ENCODE measurements around the gene PLEKHG3. TPM values are rescaled to one million over a fixed set of nuclear protein-coding genes. Genes with fewer than 3 reads are reported as not detected.

The PLEKHG3 gene
- total and polyA plus RNA-seq, 4 donors, result 32.1 to 53.9 (median 42.2) TPM

- H3K27me3 ChIP-seq (ENCODE audit: control insufficient read depth, insufficient read depth, low read length), result no peaks in the 10 kb centered on the region
- no peak overlapping the region for H3K27ac ChIP-seq (ENCODE audit: low read depth, low read length)
- no peaks in the 10 kb centered on the region for H3K9me3 ChIP-seq (ENCODE audit: control insufficient read depth, insufficient read depth, low read length)
- H3K36me3 ChIP-seq (ENCODE audit: control insufficient read depth, insufficient read depth, low read length), result peaks cover 47% of the 10 kb centered on the region
- no peak for DNase-seq (ENCODE audit: low read depth in 4 of 6, low spot score in 6 of 6)
- H3K4me1 ChIP-seq (ENCODE audit: control insufficient read depth, insufficient read depth, low read length), result peaks cover 5% of the 10 kb centered on the region
- H3K4me3 ChIP-seq (ENCODE audit: low read depth, low read length), result no peak overlapping the region
- 98% methylated on average over 5 of the region's 9 CpGs for WGBS (ENCODE audit: insufficient coverage)
These were observed 79.8 kb downstream of the PLEKHG3 start for GRCh38 chr14:64784006-64784405.

GRCh38 chr14:64786296-64787149, 82.3 kb downstream of the PLEKHG3 start:
- H3K9me3 ChIP-seq (ENCODE audit: control insufficient read depth, insufficient read depth, low read length), result no peaks in the 10 kb centered on the region
- DNase-seq (ENCODE audit: low read depth in 4 of 6, low spot score in 6 of 6), result no peak
- H3K4me3 ChIP-seq (ENCODE audit: low read depth, low read length), result no peak overlapping the region
- 95% methylated on average over 24 of the region's 24 CpGs for WGBS (ENCODE audit: insufficient coverage)
- H3K27me3 ChIP-seq (ENCODE audit: control insufficient read depth, insufficient read depth, low read length), result no peaks in the 10 kb centered on the region
- H3K4me1 ChIP-seq (ENCODE audit: control insufficient read depth, insufficient read depth, low read length), result peaks cover 11% of the 10 kb centered on the region
- peaks cover 47% of the 10 kb centered on the region for H3K36me3 ChIP-seq (ENCODE audit: control insufficient read depth, insufficient read depth, low read length)
- no peak overlapping the region for H3K27ac ChIP-seq (ENCODE audit: low read depth, low read length)

GRCh38 chr14:64787619-64788018, 83.4 kb downstream of the PLEKHG3 start:
- Histone ChIP-seq H3K27me3 (ENCODE audit: control insufficient read depth, insufficient read depth, low read length) (no peaks in the 10 kb centered on the region), H3K4me1 (ENCODE audit: control insufficient read depth, insufficient read depth, low read length) (peaks cover 11% of the 10 kb centered on the region), H3K4me3 (ENCODE audit: low read depth, low read length) (no peak overlapping the region), H3K9me3 (ENCODE audit: control insufficient read depth, insufficient read depth, low read length) (no peaks in the 10 kb centered on the region), H3K36me3 (ENCODE audit: control insufficient read depth, insufficient read depth, low read length) (peaks cover 50% of the 10 kb centered on the region), H3K27ac (ENCODE audit: low read depth, low read length) (no peak overlapping the region)
- 88% methylated on average over 4 of the region's 6 CpGs for WGBS (ENCODE audit: insufficient coverage)
- no peak for DNase-seq (ENCODE audit: low read depth in 4 of 6, low spot score in 6 of 6)

- Histone ChIP-seq H3K36me3 (ENCODE audit: control insufficient read depth, insufficient read depth, low read length) (peaks cover 61% of the 10 kb centered on the region), H3K4me3 (ENCODE audit: low read depth, low read length) (no peak overlapping the region), H3K27ac (ENCODE audit: low read depth, low read length) (no peak overlapping the region), H3K4me1 (ENCODE audit: control insufficient read depth, insufficient read depth, low read length) (peaks cover 11% of the 10 kb centered on the region), H3K27me3 (ENCODE audit: control insufficient read depth, insufficient read depth, low read length) (no peaks in the 10 kb centered on the region), H3K9me3 (ENCODE audit: control insufficient read depth, insufficient read depth, low read length) (no peaks in the 10 kb centered on the region)
- WGBS (ENCODE audit: insufficient coverage), result no CpG with 5 or more reads among the region's 1 CpG
- DNase-seq (ENCODE audit: low read depth in 4 of 6, low spot score in 6 of 6), result no peak
These were observed 84.5 kb downstream of the PLEKHG3 start for GRCh38 chr14:64788706-64789105.

GRCh38 chr14:64789696-64790095, 85.5 kb downstream of the PLEKHG3 start:
- no peak for DNase-seq (ENCODE audit: low read depth in 4 of 6, low spot score in 6 of 6)
- H3K27me3 ChIP-seq (ENCODE audit: control insufficient read depth, insufficient read depth, low read length), result no peaks in the 10 kb centered on the region
- H3K4me3 ChIP-seq (ENCODE audit: low read depth, low read length), result no peak overlapping the region
- H3K36me3 ChIP-seq (ENCODE audit: control insufficient read depth, insufficient read depth, low read length), result peaks cover 62% of the 10 kb centered on the region
- H3K27ac ChIP-seq (ENCODE audit: low read depth, low read length), result no peak overlapping the region
- H3K4me1 ChIP-seq (ENCODE audit: control insufficient read depth, insufficient read depth, low read length), result peaks cover 11% of the 10 kb centered on the region
- WGBS (ENCODE audit: insufficient coverage), result 69% methylated on average over 5 of the region's 5 CpGs
- no peaks in the 10 kb centered on the region for H3K9me3 ChIP-seq (ENCODE audit: control insufficient read depth, insufficient read depth, low read length)

- Histone ChIP-seq H3K4me1 (ENCODE audit: control insufficient read depth, insufficient read depth, low read length) (peaks cover 11% of the 10 kb centered on the region), H3K4me3 (ENCODE audit: low read depth, low read length) (no peak overlapping the region), H3K9me3 (ENCODE audit: control insufficient read depth, insufficient read depth, low read length) (no peaks in the 10 kb centered on the region), H3K27ac (ENCODE audit: low read depth, low read length) (no peak overlapping the region), H3K27me3 (ENCODE audit: control insufficient read depth, insufficient read depth, low read length) (no peaks in the 10 kb centered on the region), H3K36me3 (ENCODE audit: control insufficient read depth, insufficient read depth, low read length) (peaks cover 66% of the 10 kb centered on the region)
- 44% methylated on average over 3 of the region's 6 CpGs for WGBS (ENCODE audit: insufficient coverage)
- DNase-seq (ENCODE audit: low read depth in 4 of 6, low spot score in 6 of 6), result no peak
These were observed 86.3 kb downstream of the PLEKHG3 start for GRCh38 chr14:64790478-64790877.

- Histone ChIP-seq H3K27me3 (ENCODE audit: control insufficient read depth, insufficient read depth, low read length) (no peaks in the 10 kb centered on the region), H3K27ac (ENCODE audit: low read depth, low read length) (no peak overlapping the region), H3K36me3 (ENCODE audit: control insufficient read depth, insufficient read depth, low read length) (peaks cover 58% of the 10 kb centered on the region), H3K9me3 (ENCODE audit: control insufficient read depth, insufficient read depth, low read length) (no peaks in the 10 kb centered on the region), H3K4me3 (ENCODE audit: low read depth, low read length) (no peak overlapping the region), H3K4me1 (ENCODE audit: control insufficient read depth, insufficient read depth, low read length) (peaks cover 6% of the 10 kb centered on the region)
- 81% methylated on average over 4 of the region's 4 CpGs for WGBS (ENCODE audit: insufficient coverage)
- DNase-seq (ENCODE audit: low read depth in 4 of 6, low spot score in 6 of 6), result no peak
These were observed 88.0 kb downstream of the PLEKHG3 start for GRCh38 chr14:64792231-64792630.

GRCh38 chr14:64792871-64793560, 88.8 kb downstream of the PLEKHG3 start:
- WGBS (ENCODE audit: insufficient coverage), result 95% methylated on average over 26 of the region's 26 CpGs
- no peaks in the 10 kb centered on the region for H3K27me3 ChIP-seq (ENCODE audit: control insufficient read depth, insufficient read depth, low read length)
- peaks cover 55% of the 10 kb centered on the region for H3K36me3 ChIP-seq (ENCODE audit: control insufficient read depth, insufficient read depth, low read length)

GRCh38 chr14:64795211-64795610, 91.0 kb downstream of the PLEKHG3 start:
- H3K4me3 ChIP-seq (ENCODE audit: low read depth, low read length), result no peak overlapping the region
- DNase-seq (ENCODE audit: low read depth in 4 of 6, low spot score in 6 of 6), result no peak
- no peaks in the 10 kb centered on the region for H3K9me3 ChIP-seq (ENCODE audit: control insufficient read depth, insufficient read depth, low read length)
- WGBS (ENCODE audit: insufficient coverage), result 96% methylated on average over 16 of the region's 16 CpGs
- peaks cover 65% of the 10 kb centered on the region for H3K36me3 ChIP-seq (ENCODE audit: control insufficient read depth, insufficient read depth, low read length)
- H3K27ac ChIP-seq (ENCODE audit: low read depth, low read length), result no peak overlapping the region
- H3K4me1 ChIP-seq (ENCODE audit: control insufficient read depth, insufficient read depth, low read length), result peaks cover 6% of the 10 kb centered on the region
- no peaks in the 10 kb centered on the region for H3K27me3 ChIP-seq (ENCODE audit: control insufficient read depth, insufficient read depth, low read length)

More at GRCh38 chr14:64792871-64793560, 88.8 kb downstream of the PLEKHG3 start:
- no peak for DNase-seq (ENCODE audit: low read depth in 4 of 6, low spot score in 6 of 6)
- Histone ChIP-seq H3K9me3 (ENCODE audit: control insufficient read depth, insufficient read depth, low read length) (no peaks in the 10 kb centered on the region), H3K4me1 (ENCODE audit: control insufficient read depth, insufficient read depth, low read length) (peaks cover 6% of the 10 kb centered on the region), H3K4me3 (ENCODE audit: low read depth, low read length) (no peak overlapping the region), H3K27ac (ENCODE audit: low read depth, low read length) (no peak overlapping the region)

All from spinal cord (tissue), 10 donors.